Measurements from ENCODE around the gene RCE1.

DNA sequence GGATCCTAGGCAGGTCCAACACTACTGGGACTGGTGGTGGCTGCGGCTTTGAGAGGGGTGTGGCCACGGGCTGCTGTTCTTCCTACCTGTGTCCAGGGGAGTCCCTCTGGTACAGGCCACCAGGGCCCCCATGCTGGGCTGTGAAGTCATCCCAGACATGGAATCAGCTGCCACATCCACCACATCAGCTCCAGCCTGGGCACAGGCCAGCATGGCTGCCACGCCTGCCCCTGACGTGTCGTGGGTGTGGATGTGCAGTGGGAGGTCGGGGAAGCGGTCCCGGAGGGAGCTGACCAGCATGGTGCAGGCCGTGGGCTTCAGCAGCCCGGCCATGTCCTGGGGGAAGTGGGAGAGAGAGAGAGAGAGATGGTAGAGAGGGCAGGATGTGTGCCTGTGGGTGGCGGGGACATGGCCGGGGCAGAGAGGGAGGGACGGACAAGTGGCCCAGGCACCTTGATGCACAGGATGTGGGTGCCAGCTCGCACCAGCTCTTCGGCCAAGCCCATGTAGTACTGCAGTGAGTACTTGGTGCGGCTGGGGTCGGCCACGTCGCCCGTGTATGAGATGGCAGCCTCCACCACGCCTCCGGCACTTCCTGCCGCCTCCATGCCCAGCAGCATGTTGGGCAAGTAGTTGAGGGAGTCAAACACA lies 7.5 kb downstream of the RCE1 start:
- TF ChIP-seq POLR2A (IDR thresholded peaks at IDR 0.05; ENCODE audit: low read depth, low read length): no peak
- no peak for TF ChIP-seq POLR2AphosphoS5 (IDR thresholded peaks at IDR 0.05; ENCODE audit: low read depth, low read length)
- TF ChIP-seq TAF1 (IDR thresholded peaks at IDR 0.05; ENCODE audit: borderline replicate concordance, low read depth, low read length): no peak

Data from GM12892 (cell line).